GM10248 (cell line): ENCODE results near the gene PDE4D.
"Not testable (repeated sequence)": the region's sequence is repeated elsewhere in the genome, so short reads cannot be mapped to it uniquely, and the experiment has no call there.

Source experiments
- CTCF ChIA-PET: fragments of 300-600 bp; sonication (Branson Sonifier 250); formaldehyde crosslinking; extraction: SDS; loops from one replicate; lab custom pipeline; 2021; ENCODE audit warnings: antibody characterized with exemption; lab: Yijun Ruan, JAX
- POLR2A ChIA-PET: fragments of 350-650 bp; sonication (Branson Sonifier 250); formaldehyde crosslinking; extraction: SDS; loops from one replicate; lab custom pipeline; 2020; ENCODE audit warnings: antibody characterized with exemption; lab: Yijun Ruan, JAX
- DNase-seq: peaks from one replicate; pipeline ENCODE4 v3.0.0; 2012; ENCODE audit errors: extremely low spot score
- CTCF ChIP-seq: IDR thresholded peaks from 2 replicates; pipeline ENCODE4 v1.5.1; 2012; ENCODE audit warnings: mild to moderate bottlenecking, low read depth; ENCODE audit errors: extremely low read depth, missing control alignments, control extremely low read depth

Gene PDE4D

GRCh38 chr5:59749782-59750520 is 143.6 kb downstream of the PDE4D start:
- CTCF ChIA-PET: no interaction called here
- TF ChIP-seq CTCF: no peak
- DNase-seq: no peak
- POLR2A ChIA-PET: no interaction called here

- POLR2A ChIA-PET, CTCF ChIA-PET, DNase-seq: not testable (repeated sequence)
These were observed 145.4 kb downstream of the PDE4D start for GRCh38 chr5:59748036-59748663.

- CTCF ChIA-PET: interaction anchor here (1.2 kb wide), 1 partner anchor 18 kb away, joined by 3 read pairs; no protein-coding TSS in a partner anchor
- POLR2A ChIA-PET: no interaction called here
- no peak for DNase-seq
- TF ChIP-seq CTCF: no peak
These were observed 147.2 kb downstream of the PDE4D start for GRCh38 chr5:59746241-59746765.

- no peak for TF ChIP-seq CTCF
- no peak for DNase-seq
- CTCF ChIA-PET: interaction anchor here (0.8 to 1.5 kb wide), 4 partner anchors 9 to 20 kb away, joined by 3 read pairs; no protein-coding TSS in a partner anchor
- POLR2A ChIA-PET: no interaction called here
These were observed 148.1 kb downstream of the PDE4D start for GRCh38 chr5:59745415-59745863.

- POLR2A ChIA-PET: no interaction called here
- CTCF ChIA-PET: interaction anchor here (0.8 to 1.5 kb wide), 3 partner anchors 10 to 19 kb away, joined by 3 read pairs; no protein-coding TSS in a partner anchor
- no peak for TF ChIP-seq CTCF
- DNase-seq: no peak
These were observed 149.0 kb downstream of the PDE4D start for GRCh38 chr5:59744531-59744992.

- POLR2A ChIA-PET: no interaction called here
- DNase-seq: no peak
- CTCF ChIA-PET: no interaction called here
- TF ChIP-seq CTCF: no peak
These were observed 151.9 kb downstream of the PDE4D start for GRCh38 chr5:59741599-59741998.
